ENCODE measurements around the gene ST6GAL1.

GRCh38 chr3:187073581-187074098 lies 143.3 kb downstream of the ST6GAL1 start:
- TF ChIP-seq YY1 (IDR thresholded peaks at IDR 0.05; ENCODE audit: insufficient read depth, insufficient read length) (no peak), ZNF274 (IDR thresholded peaks at IDR 0.05; ENCODE audit: low read depth, low read length) (no peak)
